ENCODE data around the gene HDAC11.

GRCh38 chr3:13497386-13497785 is 17.3 kb downstream of the HDAC11 start:
- no peak for TF ChIP-seq EZH2 (IDR thresholded peaks at IDR 0.05)
- no peak for TF ChIP-seq POLR2AphosphoS5 (IDR thresholded peaks at IDR 0.05; ENCODE audit: borderline replicate concordance, low read depth, low read length)
